Fibroblast of skin of back (primary cell): ENCODE data around the gene ZNF222.

Source experiments
- DNase-seq: peaks from one replicate; pipeline ENCODE4 v3.0.0-alpha.2; 2013

The ZNF222 gene

GRCh38 chr19:44055870-44056269, 30.7 kb downstream of the ZNF222 start:
- DNase-seq: no peak

GRCh38 chr19:44059229-44059628, 34.0 kb downstream of the ZNF222 start:
- no peak for DNase-seq

- DNase-seq: no peak
Observed at GRCh38 chr19:44061038-44061437, 35.9 kb downstream of the ZNF222 start.

- no peak for DNase-seq
Observed at GRCh38 chr19:44066305-44066704, 41.1 kb downstream of the ZNF222 start.

GRCh38 chr19:44069415-44069814, 44.2 kb downstream of the ZNF222 start:
- DNase-seq: no peak

GRCh38 chr19:44071824-44072542, 46.8 kb downstream of the ZNF222 start, which contains the start of gene ZNF284:
TSS of gene ZNF284 (plus strand) at chr19:44072159. CDS start at chr19:44076390, 4,231 bp downstream.
- DNase-seq: peak; percentile 95

- DNase-seq: peak; percentile 4
Observed at GRCh38 chr19:44072543-44073401, 47.6 kb downstream of the ZNF222 start.

- DNase-seq: no peak
Observed at GRCh38 chr19:44076325-44076724, 51.1 kb downstream of the ZNF222 start.
